Neural cell (in vitro differentiated cells): Measurements from ENCODE around the gene GPR183. TPM values are rescaled to one million over a fixed set of nuclear protein-coding genes. Genes with fewer than 3 reads are reported as not detected.

ENCODE experiments used
- H2AFZ ChIP-seq: fragments of 200-600, 300-800 bp; sonication (generic), shearing (Covaris generic); 2 replicates; pipeline ENCODE4 v1.6.0; 2014; ENCODE audit warnings: low read depth, mild to moderate bottlenecking, antibody characterized with exemption, low read length, moderate library complexity
- H3F3A ChIP-seq: fragments of 200-600 bp; shearing (Covaris generic); 2 replicates; pipeline ENCODE4 v1.6.1; 2016; ENCODE audit warnings: mild to moderate bottlenecking, moderate library complexity, mixed read lengths, antibody characterized with exemption, low read length; ENCODE audit not compliant: insufficient read depth, poor library complexity, severe bottlenecking
- H3K27ac ChIP-seq: fragments of 200-600, 300-800 bp; sonication (generic), shearing (Covaris generic); 2 replicates; pipeline ENCODE4 v1.5.1; 2014; ENCODE audit warnings: mild to moderate bottlenecking, low read length, moderate library complexity
- H3K27me3 ChIP-seq: fragments of 300-800, 200-600 bp; sonication (generic), shearing (Covaris generic); 2 replicates; pipeline ENCODE4 v1.6.0; 2014; ENCODE audit warnings: mild to moderate bottlenecking, low read depth, low read length, moderate library complexity; ENCODE audit not compliant: insufficient read depth
- H3K36me3 ChIP-seq: fragments of 300-800, 200-600 bp; sonication (generic), shearing (Covaris generic); 2 replicates; pipeline ENCODE4 v1.5.1; 2014; ENCODE audit warnings: mild to moderate bottlenecking, antibody characterized with exemption, low read length, moderate library complexity; ENCODE audit not compliant: insufficient read depth
- H3K4me2 ChIP-seq: fragments of 300-800, 200-600 bp; sonication (generic), shearing (Covaris generic); 2 replicates; pipeline ENCODE4 v1.6.0; 2014; ENCODE audit warnings: mild to moderate bottlenecking, low read length
- H3K4me3 ChIP-seq: fragments of 300-800, 200-600 bp; sonication (generic), shearing (Covaris generic); 2 replicates; pipeline ENCODE4 v1.5.1; 2014; ENCODE audit warnings: mild to moderate bottlenecking, low read length, moderate library complexity
- H3K79me2 ChIP-seq: fragments of 200-600 bp; shearing (Covaris generic); replicated peaks from 2 replicates; pipeline ENCODE4 v1.6.0; 2014; ENCODE audit warnings: mild to moderate bottlenecking, low read length, moderate library complexity; ENCODE audit not compliant: insufficient read depth
- H3K9ac ChIP-seq: fragments of 300-800, 200-600 bp; sonication (generic), shearing (Covaris generic); 2 replicates; pipeline ENCODE4 v1.6.1; 2016; ENCODE audit warnings: mild to moderate bottlenecking, low read length, mixed read lengths
- H3K9me2 ChIP-seq: fragments of 200-600 bp; shearing (Covaris generic); 2 replicates; pipeline ENCODE4 v1.6.1; 2016; ENCODE audit warnings: mild to moderate bottlenecking, low read length, mixed read lengths; ENCODE audit not compliant: insufficient read depth
- H3K9me3 ChIP-seq: fragments of 200-600, 300-800 bp; sonication (generic), shearing (Covaris generic); 2 replicates; pipeline ENCODE4 v1.6.1; 2016; ENCODE audit warnings: mild to moderate bottlenecking, mixed run types, low read length, moderate library complexity, mixed read lengths
- H4K20me1 ChIP-seq: fragments of 200-600 bp; shearing (Covaris generic); 2 replicates; pipeline ENCODE4 v1.6.1; 2016; ENCODE audit warnings: mild to moderate bottlenecking, mixed run types; ENCODE audit not compliant: insufficient read depth
- CTCF ChIP-seq: fragments of 450-650 bp; IDR thresholded peaks from 2 replicates; pipeline ENCODE4 v1.5.1; 2014; ENCODE audit warnings: antibody characterized with exemption, mild to moderate bottlenecking, moderate library complexity; ENCODE audit not compliant: poor library complexity, severe bottlenecking
- EP300 ChIP-seq: fragments of 450-650 bp; conservative IDR thresholded peaks from 2 replicates; pipeline ENCODE4 v1.6.1; 2014; ENCODE audit warnings: antibody characterized with exemption, mild to moderate bottlenecking, moderate library complexity; ENCODE audit not compliant: poor library complexity, severe bottlenecking
- EZH2 ChIP-seq: fragments of 200-600, 300-800 bp; shearing (Covaris generic), sonication (generic); IDR thresholded peaks from 2 replicates; pipeline ENCODE4 v1.6.1; 2014; ENCODE audit warnings: antibody characterized with exemption, low read length, borderline replicate concordance, mild to moderate bottlenecking; ENCODE audit not compliant: insufficient read depth, poor library complexity, severe bottlenecking
- MXI1 ChIP-seq: fragments of 450-650 bp; conservative IDR thresholded peaks from 2 replicates; pipeline ENCODE4 v1.6.1; 2014; ENCODE audit warnings: antibody characterized with exemption, mild to moderate bottlenecking; ENCODE audit not compliant: poor library complexity, severe bottlenecking
- POLR2AphosphoS5 ChIP-seq: IDR thresholded peaks from 2 replicates; pipeline ENCODE4 v1.6.1; 2012
- RAD21 ChIP-seq: fragments of 450-650 bp; conservative IDR thresholded peaks from 2 replicates; pipeline ENCODE4 v1.6.1; 2014; ENCODE audit warnings: antibody characterized with exemption, mild to moderate bottlenecking, moderate library complexity
- SMC3 ChIP-seq: fragments of 450-650 bp; conservative IDR thresholded peaks from 2 replicates; pipeline ENCODE4 v1.6.1; 2014; ENCODE audit warnings: antibody characterized with exemption, mild to moderate bottlenecking, moderate library complexity; ENCODE audit not compliant: poor library complexity
- TAF1 ChIP-seq: IDR thresholded peaks from 2 replicates; pipeline ENCODE4 v1.6.1; 2012; ENCODE audit warnings: low read depth
- polyA plus RNA-seq: library from polyadenylated mRNA; depleted of rRNA; stranded (reverse); fragments of >200 nt; gene quantifications from 2 replicates; pipeline ENCODE4 v1.2.3, GENCODE V29; 2014
- TF ChIP-seq, protein P1 (sequence below): IDR thresholded peaks from 2 replicates; pipeline ENCODE4 v1.6.1; 2012; ENCODE audit warnings: borderline replicate concordance

Gene GPR183
- polyA plus RNA-seq, 1 donor from 2014 or later = not detected

DNA sequence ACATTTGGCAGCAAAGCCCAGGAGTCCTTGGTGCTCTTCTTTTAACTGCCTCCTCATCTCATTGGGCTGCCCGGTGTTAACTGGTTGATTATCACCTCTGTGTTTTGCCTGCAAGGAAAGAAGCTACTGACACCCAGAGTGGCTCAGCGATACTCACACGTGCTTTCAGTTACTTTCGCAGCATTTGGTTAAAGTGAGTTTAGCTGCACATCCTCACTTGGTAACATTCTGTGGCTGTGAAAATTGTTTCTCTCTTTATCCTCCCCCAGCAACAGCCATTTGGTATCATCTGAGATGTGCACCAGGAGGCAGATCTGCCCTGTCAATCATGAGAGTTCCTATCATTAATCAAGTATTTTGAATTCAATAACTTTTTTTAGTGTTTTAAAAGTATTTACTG lies 44.6 kb upstream of the GPR183 start:
- no peaks in the 10 kb centered on the region for H3K9me2 ChIP-seq
- TF ChIP-seq TAF1 (no peak), CTCF (no peak)
- TF ChIP-seq, protein P1, sequence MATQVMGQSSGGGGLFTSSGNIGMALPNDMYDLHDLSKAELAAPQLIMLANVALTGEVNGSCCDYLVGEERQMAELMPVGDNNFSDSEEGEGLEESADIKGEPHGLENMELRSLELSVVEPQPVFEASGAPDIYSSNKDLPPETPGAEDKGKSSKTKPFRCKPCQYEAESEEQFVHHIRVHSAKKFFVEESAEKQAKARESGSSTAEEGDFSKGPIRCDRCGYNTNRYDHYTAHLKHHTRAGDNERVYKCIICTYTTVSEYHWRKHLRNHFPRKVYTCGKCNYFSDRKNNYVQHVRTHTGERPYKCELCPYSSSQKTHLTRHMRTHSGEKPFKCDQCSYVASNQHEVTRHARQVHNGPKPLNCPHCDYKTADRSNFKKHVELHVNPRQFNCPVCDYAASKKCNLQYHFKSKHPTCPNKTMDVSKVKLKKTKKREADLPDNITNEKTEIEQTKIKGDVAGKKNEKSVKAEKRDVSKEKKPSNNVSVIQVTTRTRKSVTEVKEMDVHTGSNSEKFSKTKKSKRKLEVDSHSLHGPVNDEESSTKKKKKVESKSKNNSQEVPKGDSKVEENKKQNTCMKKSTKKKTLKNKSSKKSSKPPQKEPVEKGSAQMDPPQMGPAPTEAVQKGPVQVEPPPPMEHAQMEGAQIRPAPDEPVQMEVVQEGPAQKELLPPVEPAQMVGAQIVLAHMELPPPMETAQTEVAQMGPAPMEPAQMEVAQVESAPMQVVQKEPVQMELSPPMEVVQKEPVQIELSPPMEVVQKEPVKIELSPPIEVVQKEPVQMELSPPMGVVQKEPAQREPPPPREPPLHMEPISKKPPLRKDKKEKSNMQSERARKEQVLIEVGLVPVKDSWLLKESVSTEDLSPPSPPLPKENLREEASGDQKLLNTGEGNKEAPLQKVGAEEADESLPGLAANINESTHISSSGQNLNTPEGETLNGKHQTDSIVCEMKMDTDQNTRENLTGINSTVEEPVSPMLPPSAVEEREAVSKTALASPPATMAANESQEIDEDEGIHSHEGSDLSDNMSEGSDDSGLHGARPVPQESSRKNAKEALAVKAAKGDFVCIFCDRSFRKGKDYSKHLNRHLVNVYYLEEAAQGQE = no peak
- H2AFZ ChIP-seq = no peak overlapping the region

GRCh38 chr13:99350191-99350590 lies 43.0 kb upstream of the GPR183 start:
- no peaks in the 10 kb centered on the region for H3K36me3 ChIP-seq
- TF ChIP-seq SMC3 (no peak), EZH2 (no peak), POLR2AphosphoS5 (no peak), RAD21 (no peak), TAF1 (no peak), MXI1 (no peak), CTCF (no peak), EP300 (no peak)
- TF ChIP-seq, protein P1 = no peak
- no peaks in the 10 kb centered on the region for H4K20me1 ChIP-seq
- no peak overlapping the region for H3K9ac ChIP-seq
- no peaks in the 10 kb centered on the region for H3F3A ChIP-seq
- no peak overlapping the region for H3K27ac ChIP-seq
- no peaks in the 10 kb centered on the region for H3K9me3 ChIP-seq
- no peaks in the 10 kb centered on the region for H3K79me2 ChIP-seq
- no peak overlapping the region for H2AFZ ChIP-seq
- no peak overlapping the region for H3K4me3 ChIP-seq
- no peak overlapping the region for H3K4me2 ChIP-seq
- no peaks in the 10 kb centered on the region for H3K27me3 ChIP-seq
- no peaks in the 10 kb centered on the region for H3K9me2 ChIP-seq

More for the DNA sequence above, 44.6 kb upstream of the GPR183 start:
- H3K27me3 ChIP-seq = no peaks in the 10 kb centered on the region
- H3K36me3 ChIP-seq = no peaks in the 10 kb centered on the region
- no peaks in the 10 kb centered on the region for H3K79me2 ChIP-seq
- H3K4me3 ChIP-seq = no peak overlapping the region
- H3K9ac ChIP-seq = no peak overlapping the region
- no peaks in the 10 kb centered on the region for H3F3A ChIP-seq
- H4K20me1 ChIP-seq = no peaks in the 10 kb centered on the region
- H3K9me3 ChIP-seq = no peaks in the 10 kb centered on the region
- no peak overlapping the region for H3K27ac ChIP-seq
- no peak overlapping the region for H3K4me2 ChIP-seq
